Measurements from ENCODE around the gene PCNP.

- TF ChIP-seq REST (IDR thresholded peaks at IDR 0.05; ENCODE audit: insufficient read depth in 1 of 2, low read depth in 2 of 2, low read length in 2 of 2) (no peak), POLR2AphosphoS5 (IDR thresholded peaks at IDR 0.05; ENCODE audit: low read depth, low read length) (no peak), SIN3A (IDR thresholded peaks at IDR 0.05; ENCODE audit: borderline replicate concordance, insufficient read depth, low read length) (no peak)
These were observed 41.5 kb downstream of the PCNP start for GRCh38 chr3:101615525-101615924.
